Astrocyte (in vitro differentiated cells and primary cell): ENCODE measurements around the gene RAPGEF5. TPM values are rescaled to one million over a fixed set of nuclear protein-coding genes. Genes with fewer than 3 reads are reported as not detected.

ENCODE experiments used
- DNase-seq: peaks from one replicate; pipeline ENCODE4 v3.0.0-alpha.2; 2010; ENCODE audit warnings: low read depth
- FAIRE-seq: peaks from 2 replicates; lab custom pipeline; 2011; peaks lifted over from hg19 to GRCh38; lab: Jason Lieb, UNC
- H2AFZ ChIP-seq: 2 replicates; pipeline ENCODE4 v1.6.0; 2012; ENCODE audit warnings: low read depth, low read length, inconsistent platforms
- H3K27ac ChIP-seq: 2 replicates; pipeline ENCODE4 v1.5.1; 2011; ENCODE audit warnings: low read depth, low read length, inconsistent platforms
- H3K27me3 ChIP-seq: 2 replicates; pipeline ENCODE4 v1.6.0; 2011; ENCODE audit warnings: low read length, inconsistent platforms; ENCODE audit not compliant: insufficient read depth
- H3K36me3 ChIP-seq: 2 replicates; pipeline ENCODE4 v1.5.1; 2011; ENCODE audit warnings: low read length, inconsistent platforms; ENCODE audit not compliant: insufficient read depth
- H3K4me1 ChIP-seq: 2 replicates; pipeline ENCODE4 v1.5.1; 2011; ENCODE audit warnings: low read length, inconsistent platforms; ENCODE audit not compliant: insufficient read depth
- H3K4me2 ChIP-seq: 2 replicates; pipeline ENCODE4 v1.6.0; 2012; ENCODE audit warnings: low read length, inconsistent platforms
- H3K4me3 ChIP-seq: 2 replicates; pipeline ENCODE4 v1.5.1; 2011; ENCODE audit warnings: low read depth, mild to moderate bottlenecking, low read length, inconsistent platforms; ENCODE audit not compliant: insufficient read depth
- H3K79me2 ChIP-seq: 2 replicates; pipeline ENCODE4 v1.6.0; 2012; ENCODE audit warnings: mild to moderate bottlenecking, low read length, inconsistent platforms; ENCODE audit not compliant: insufficient read depth
- H3K9ac ChIP-seq: 2 replicates; pipeline ENCODE4 v1.6.0; 2012; ENCODE audit warnings: mild to moderate bottlenecking, low read length, inconsistent platforms
- H3K9me3 ChIP-seq: 2 replicates; pipeline ENCODE4 v1.5.1; 2012; ENCODE audit warnings: low read depth, mild to moderate bottlenecking, low read length, inconsistent platforms; ENCODE audit not compliant: insufficient read depth
- H4K20me1 ChIP-seq: 2 replicates; pipeline ENCODE4 v1.6.0; 2012; ENCODE audit warnings: low read length, inconsistent platforms; ENCODE audit not compliant: insufficient read depth
- H3K27ac Mint-ChIP-seq: one replicate; pipeline ENCODE4 v1.8.0; 2021; ENCODE audit warnings: mild to moderate bottlenecking, mixed read lengths; ENCODE audit not compliant: unreplicated experiment
- H3K27me3 Mint-ChIP-seq: one replicate; pipeline ENCODE4 v1.8.0; 2021; ENCODE audit warnings: low read depth, mixed read lengths; ENCODE audit not compliant: unreplicated experiment
- H3K36me3 Mint-ChIP-seq: one replicate; pipeline ENCODE4 v1.8.0; 2021; ENCODE audit warnings: low read depth, mixed read lengths; ENCODE audit not compliant: unreplicated experiment
- H3K4me1 Mint-ChIP-seq: one replicate; pipeline ENCODE4 v1.8.0; 2021; ENCODE audit warnings: low read depth, mixed read lengths; ENCODE audit not compliant: unreplicated experiment
- H3K4me3 Mint-ChIP-seq: one replicate; pipeline ENCODE4 v1.8.0; 2021; ENCODE audit warnings: mild to moderate bottlenecking, moderate library complexity, mixed read lengths; ENCODE audit not compliant: unreplicated experiment
- H3K9me3 Mint-ChIP-seq: one replicate; pipeline ENCODE4 v1.8.0; 2021; ENCODE audit warnings: mild to moderate bottlenecking, mixed read lengths; ENCODE audit not compliant: unreplicated experiment
- CTCF ChIP-seq: IDR thresholded peaks from 2 replicates; pipeline ENCODE4 v1.5.1; 2011; ENCODE audit warnings: low read depth, mild to moderate bottlenecking, inconsistent platforms, low read length, moderate library complexity; ENCODE audit not compliant: insufficient read depth
- EZH2 ChIP-seq: IDR thresholded peaks from 2 replicates; pipeline ENCODE4 v1.6.1; 2012; ENCODE audit warnings: mild to moderate bottlenecking, low read length, inconsistent platforms; ENCODE audit not compliant: insufficient read depth
- total RNA-seq: library from RNA; stranded (reverse); gene quantifications from 2 replicates; pipeline ENCODE4 v1.2.1, GENCODE V29; 2021

The RAPGEF5 gene
- total RNA-seq, 1 donor from 2014 or later: 1.0 TPM

GRCh38 chr7:22205631-22206030, 151.3 kb downstream of the RAPGEF5 start:
- no peaks in the 10 kb centered on the region for H3K36me3 ChIP-seq
- no peak overlapping the region for H3K9ac ChIP-seq
- no peak for FAIRE-seq
- H3K27ac Mint-ChIP-seq: no peak overlapping the region
- no peaks in the 10 kb centered on the region for H3K4me1 ChIP-seq
- no peak overlapping the region for H3K4me3 Mint-ChIP-seq
- H3K36me3 Mint-ChIP-seq: no peaks in the 10 kb centered on the region
- peaks cover 6% of the 10 kb centered on the region for H3K4me1 Mint-ChIP-seq
- H3K27me3 Mint-ChIP-seq: no peaks in the 10 kb centered on the region
- H3K9me3 Mint-ChIP-seq: no peaks in the 10 kb centered on the region
- H4K20me1 ChIP-seq: no peaks in the 10 kb centered on the region
- H3K79me2 ChIP-seq: no peaks in the 10 kb centered on the region
- no peak overlapping the region for H3K4me3 ChIP-seq
- H3K9me3 ChIP-seq: no peaks in the 10 kb centered on the region
- H2AFZ ChIP-seq: no peak overlapping the region
- H3K4me2 ChIP-seq: no peak overlapping the region
- no peak for TF ChIP-seq EZH2
- TF ChIP-seq CTCF: no peak
- H3K27me3 ChIP-seq: no peaks in the 10 kb centered on the region
- DNase-seq: no peak
- no peak overlapping the region for H3K27ac ChIP-seq

- Mint-ChIP-seq H3K4me1 (peaks cover 4% of the 10 kb centered on the region), H3K4me3 (no peak overlapping the region), H3K36me3 (no peaks in the 10 kb centered on the region), H3K27me3 (no peaks in the 10 kb centered on the region), H3K9me3 (no peaks in the 10 kb centered on the region), H3K27ac (no peak overlapping the region)
- no peaks in the 10 kb centered on the region for H4K20me1 ChIP-seq
- H3K4me3 ChIP-seq: no peak overlapping the region
- H3K27me3 ChIP-seq: no peaks in the 10 kb centered on the region
- no peak overlapping the region for H3K27ac ChIP-seq
- no peak overlapping the region for H3K9ac ChIP-seq
- H3K36me3 ChIP-seq: no peaks in the 10 kb centered on the region
- no peak overlapping the region for H3K4me2 ChIP-seq
- no peaks in the 10 kb centered on the region for H3K79me2 ChIP-seq
- no peaks in the 10 kb centered on the region for H3K4me1 ChIP-seq
- H2AFZ ChIP-seq: no peak overlapping the region
- TF ChIP-seq EZH2 (no peak), CTCF (no peak)
- DNase-seq (no peak), FAIRE-seq (no peak)
- no peaks in the 10 kb centered on the region for H3K9me3 ChIP-seq
Observed at GRCh38 chr7:22204312-22204711, 152.6 kb downstream of the RAPGEF5 start.

- DNase-seq (no peak), FAIRE-seq (no peak)
- Mint-ChIP-seq H3K9me3 (no peaks in the 10 kb centered on the region), H3K4me3 (no peak overlapping the region), H3K27ac (no peak overlapping the region), H3K27me3 (no peaks in the 10 kb centered on the region), H3K36me3 (no peaks in the 10 kb centered on the region), H3K4me1 (peaks cover 4% of the 10 kb centered on the region)
- no peak for TF ChIP-seq EZH2
- no peak for TF ChIP-seq CTCF
- Histone ChIP-seq H3K27ac (no peak overlapping the region), H3K4me3 (no peak overlapping the region), H3K9ac (no peak overlapping the region), H3K27me3 (no peaks in the 10 kb centered on the region), H3K36me3 (no peaks in the 10 kb centered on the region), H3K9me3 (no peaks in the 10 kb centered on the region), H2AFZ (no peak overlapping the region), H4K20me1 (no peaks in the 10 kb centered on the region), H3K4me2 (no peak overlapping the region), H3K4me1 (no peaks in the 10 kb centered on the region), H3K79me2 (no peaks in the 10 kb centered on the region)
Observed at GRCh38 chr7:22202141-22202540, 154.8 kb downstream of the RAPGEF5 start.
